IMR-90 (cell line): ENCODE data around the gene SYDE2. TPM values are rescaled to one million over a fixed set of nuclear protein-coding genes. Genes with fewer than 3 reads are reported as not detected.

ENCODE experiments used
- ATAC-seq: fragments of 200-7000 bp; cut with Tn5 transposase; 2 replicates; pipeline ENCODE4 v1.9.1; 2020; ENCODE audit warnings: low read depth, mild to moderate bottlenecking, moderate library complexity
- BruUV-seq: library from RNA; stranded (reverse); fragments of 400-500 nt; replicated peaks from 2 replicates; lab custom pipeline; 2021; lab: Mats Ljungman, UMichigan
- CTCF ChIA-PET: fragments of 300-600 bp; formaldehyde crosslinking; extraction: SDS; loops from one replicate; lab custom pipeline; 2021; ENCODE audit warnings: antibody characterized with exemption; lab: Yijun Ruan, JAX
- POLR2A ChIA-PET: fragments of 300-600 bp; sonication (Branson Sonifier 250); formaldehyde crosslinking; loops from one replicate; lab custom pipeline; 2022; ENCODE audit warnings: antibody characterized with exemption; ENCODE audit not compliant: unreplicated experiment; lab: Charles Lee
- DNase-seq: peaks from one replicate; pipeline ENCODE4 v3.0.0; 2013
- H2AFZ ChIP-seq: replicated peaks from 2 replicates; pipeline ENCODE3; 2013; ENCODE audit warnings: low read length, mild to moderate bottlenecking; ENCODE audit not compliant: poor library complexity
- H2AK5ac ChIP-seq: 2 replicates; pipeline ENCODE4 v1.6.1; 2013; ENCODE audit warnings: low read depth, low read length, inconsistent platforms
- H2AK9ac ChIP-seq: replicated peaks from 2 replicates; pipeline ENCODE3; 2013; ENCODE audit warnings: mild to moderate bottlenecking, low read depth, low read length, moderate library complexity; ENCODE audit not compliant: poor library complexity
- H2BK120ac ChIP-seq: 2 replicates; pipeline ENCODE4 v1.6.1; 2013; ENCODE audit warnings: low read depth, low read length, inconsistent platforms
- H2BK15ac ChIP-seq: 3 replicates; pipeline ENCODE4 v1.6.1; 2013; ENCODE audit warnings: low read depth, low read length, inconsistent platforms
- H2BK20ac ChIP-seq: 2 replicates; pipeline ENCODE4 v1.6.1; 2013; ENCODE audit warnings: low read depth, mild to moderate bottlenecking, inconsistent platforms, low read length, moderate library complexity
- H2BK5ac ChIP-seq: 2 replicates; pipeline ENCODE4 v1.6.1; 2013; ENCODE audit warnings: mild to moderate bottlenecking, low read depth, low read length, inconsistent platforms; ENCODE audit not compliant: poor library complexity, severe bottlenecking
- H3K14ac ChIP-seq: replicated peaks from 2 replicates; pipeline ENCODE4 v1.6.1; 2013; ENCODE audit warnings: low read depth, low read length, inconsistent platforms
- H3K18ac ChIP-seq: 2 replicates; pipeline ENCODE4 v1.6.1; 2013; ENCODE audit warnings: low read depth, low read length, control low read depth
- H3K23ac ChIP-seq: 2 replicates; pipeline ENCODE4 v1.6.1; 2013; ENCODE audit warnings: low read depth, low read length, inconsistent platforms
- H3K27ac ChIP-seq: 2 replicates; pipeline ENCODE4 v1.5.1; 2013; ENCODE audit warnings: mild to moderate bottlenecking, control low read depth, low read length; ENCODE audit not compliant: insufficient read depth
- H3K27me3 ChIP-seq: 2 replicates; pipeline ENCODE4 v1.6.1; 2013; ENCODE audit warnings: low read length; ENCODE audit not compliant: control insufficient read depth, insufficient read depth
- H3K36me3 ChIP-seq: 2 replicates; pipeline ENCODE4 v1.6.1; 2013; ENCODE audit warnings: low read length, mixed read lengths; ENCODE audit not compliant: control insufficient read depth, insufficient read depth
- H3K4ac ChIP-seq: 2 replicates; pipeline ENCODE4 v1.6.1; 2013; ENCODE audit warnings: low read depth, low read length, inconsistent platforms
- H3K4me1 ChIP-seq: 2 replicates; pipeline ENCODE4 v1.6.1; 2013; ENCODE audit warnings: low read length, mixed read lengths; ENCODE audit not compliant: control insufficient read depth, insufficient read depth
- H3K4me2 ChIP-seq: 2 replicates; pipeline ENCODE4 v1.6.1; 2013; ENCODE audit warnings: low read depth, mild to moderate bottlenecking, control low read depth, low read length, moderate library complexity
- H3K4me3 ChIP-seq: 2 replicates; pipeline ENCODE4 v1.5.1; 2013; ENCODE audit warnings: low read depth, mild to moderate bottlenecking, control low read depth, low read length, moderate library complexity; ENCODE audit not compliant: insufficient read depth
- H3K56ac ChIP-seq: 2 replicates; pipeline ENCODE4 v1.6.1; 2013; ENCODE audit warnings: low read length, inconsistent platforms; ENCODE audit not compliant: insufficient read depth; ENCODE audit errors: extremely low read depth
- H3K79me1 ChIP-seq, 2 experiments: 2 replicates each; pipeline ENCODE4 v1.6.1; 2013; ENCODE audit warnings: low read length in 2 of 2, inconsistent platforms in 1 of 2, low read depth in 1 of 2
- H3K9ac ChIP-seq: 2 replicates; pipeline ENCODE4 v1.6.1; 2013; ENCODE audit warnings: low read depth, low read length, control low read depth
- H3K9me1 ChIP-seq: 2 replicates; pipeline ENCODE4 v1.6.1; 2013; ENCODE audit warnings: low read length, inconsistent platforms; ENCODE audit not compliant: insufficient read depth
- H3K9me3 ChIP-seq: 2 replicates; pipeline ENCODE4 v1.6.1; 2013; ENCODE audit warnings: low read length; ENCODE audit not compliant: control insufficient read depth, insufficient read depth
- H4K20me1 ChIP-seq: 2 replicates; pipeline ENCODE4 v1.6.1; 2013; ENCODE audit warnings: low read length, inconsistent platforms; ENCODE audit not compliant: insufficient read depth
- H4K5ac ChIP-seq: 2 replicates; pipeline ENCODE4 v1.6.1; 2013; ENCODE audit warnings: mild to moderate bottlenecking, low read depth, low read length, control low read depth
- H4K8ac ChIP-seq, 2 experiments: 2 replicates each; pipeline ENCODE4 v1.6.1; 2013; ENCODE audit warnings: low read depth in 2 of 2, low read length in 2 of 2, control low read depth in 1 of 2, inconsistent platforms in 1 of 2
- H4K91ac ChIP-seq: 2 replicates; pipeline ENCODE4 v1.6.1; 2013; ENCODE audit warnings: low read depth, low read length, inconsistent platforms; ENCODE audit not compliant: insufficient read depth
- BHLHE40 ChIP-seq: fragments of 150-350 bp; IDR thresholded peaks from 2 replicates; pipeline ENCODE4 v1.6.1; 2016; ENCODE audit warnings: mild to moderate bottlenecking, low read depth, low read length
- CEBPB ChIP-seq: IDR thresholded peaks from 2 replicates; pipeline ENCODE4 v1.6.1; 2012; ENCODE audit warnings: low read depth, low read length, improper control_type of control experiment
- CHD1 ChIP-seq: IDR thresholded peaks from 2 replicates; pipeline ENCODE4 v1.6.1; 2012; ENCODE audit warnings: low read depth, low read length, improper control_type of control experiment
- CTCF ChIP-seq: conservative IDR thresholded peaks from 2 replicates; pipeline ENCODE4 v1.5.1; 2012; ENCODE audit warnings: mild to moderate bottlenecking, low read depth, low read length, improper control_type of control experiment
- ELK1 ChIP-seq: fragments of 150-350 bp; IDR thresholded peaks from 2 replicates; pipeline ENCODE4 v1.6.1; 2016; ENCODE audit warnings: low read depth, mild to moderate bottlenecking, low read length, moderate library complexity, borderline replicate concordance
- FOS ChIP-seq: fragments of 150-350 bp; IDR thresholded peaks from 2 replicates; pipeline ENCODE4 v1.6.1; 2016; ENCODE audit warnings: low read depth, low read length
- MAFK ChIP-seq: IDR thresholded peaks from 2 replicates; pipeline ENCODE4 v1.6.1; 2012; ENCODE audit warnings: low read depth, low read length, improper control_type of control experiment
- MAZ ChIP-seq: IDR thresholded peaks from 2 replicates; pipeline ENCODE4 v1.6.1; 2012; ENCODE audit warnings: low read depth, mild to moderate bottlenecking, low read length, improper control_type of control experiment, moderate library complexity, borderline replicate concordance
- MXI1 ChIP-seq: IDR thresholded peaks from 2 replicates; pipeline ENCODE4 v1.6.1; 2012; ENCODE audit warnings: low read depth, mild to moderate bottlenecking, low read length, moderate library complexity, borderline replicate concordance
- NFE2L2 ChIP-seq: fragments of 150-350 bp; IDR thresholded peaks from 2 replicates; pipeline ENCODE4 v1.6.1; 2016; ENCODE audit warnings: low read depth, mild to moderate bottlenecking, low read length
- POLR2A ChIP-seq: IDR thresholded peaks from 2 replicates; pipeline ENCODE4 v1.6.1; 2012; ENCODE audit warnings: mild to moderate bottlenecking, low read depth, low read length
- RAD21 ChIP-seq: IDR thresholded peaks from 2 replicates; pipeline ENCODE4 v1.6.1; 2012; ENCODE audit warnings: low read length, improper control_type of control experiment
- RCOR1 ChIP-seq: IDR thresholded peaks from 2 replicates; pipeline ENCODE4 v1.6.1; 2012; ENCODE audit warnings: mild to moderate bottlenecking, low read length, improper control_type of control experiment; ENCODE audit not compliant: insufficient replicate concordance
- RFX5 ChIP-seq: IDR thresholded peaks from 2 replicates; pipeline ENCODE4 v1.8.0; 2012; ENCODE audit warnings: low read depth, mild to moderate bottlenecking, low read length, moderate library complexity
- SMC3 ChIP-seq: fragments of 150-350 bp; IDR thresholded peaks from 2 replicates; pipeline ENCODE4 v1.6.1; 2016; ENCODE audit warnings: low read depth, mild to moderate bottlenecking, antibody characterized with exemption, low read length, moderate library complexity
- USF2 ChIP-seq: fragments of 150-350 bp; IDR thresholded peaks from 2 replicates; pipeline ENCODE4 v1.6.1; 2017; ENCODE audit warnings: mild to moderate bottlenecking, antibody characterized with exemption, low read length, low read depth
- WGBS, 2 experiments: methylation state at CpG; one replicate each; pipeline versions ENCODE4 v1.1.5 to v1.1.7; 2013; ENCODE audit warnings: missing lambda C conversion rate in 2 of 2; ENCODE audit not compliant: insufficient read length in 1 of 2; ENCODE audit errors: extremely low coverage in 2 of 2; 5-methylcytosine and 5-hydroxymethylcytosine counted together
- dilution Hi-C: fragments of 300-500 bp; cut with HindIII; formaldehyde crosslinking; loops from one replicate; pipeline ENCODE4 v1.14.3; 2018; ENCODE audit warnings: low sequenced_read_pairs; ENCODE audit not compliant: unreplicated experiment
- in situ Hi-C: fragments of 300-500 bp; cut with MboI; formaldehyde crosslinking; loops from 3 replicates; pipeline ENCODE4 v1.14.3; 2019; ENCODE audit warnings: low sequenced_read_pairs, inconsistent platforms, mixed read lengths
- intact Hi-C: fragments of 100-400 bp; cut with micrococcal nuclease; formaldehyde crosslinking; loops from 2 replicates; pipeline ENCODE4 v1.10.0; 2022
- polyA plus RNA-seq, 3 experiments: library from polyadenylated mRNA; depleted of rRNA; stranded (reverse); fragments of >200 nt; gene quantifications; 2 replicates each; pipeline ENCODE4 v1.2.3, GENCODE V29; 2012; ENCODE audit warnings: low replicate concordance in 1 of 3
- total RNA-seq: library from RNA; depleted of rRNA; stranded (reverse); fragments of >200 nt; gene quantifications from 2 replicates; pipeline ENCODE4 v1.2.3, GENCODE V29; 2012

Gene SYDE2
- total and polyA plus RNA-seq, 2 of the 4 experiments (the other 2 are of a cell fraction): 1.8 to 10.0 TPM

- Histone ChIP-seq H3K9me3 (no peaks in the 10 kb centered on the region), H2AFZ (no peak overlapping the region), H3K4me1 (peaks cover 10% of the 10 kb centered on the region), H3K56ac (no peak overlapping the region), H3K4ac (no peak overlapping the region), H2BK120ac (no peak overlapping the region), H4K91ac (no peak overlapping the region), H3K14ac (no peak overlapping the region), H3K18ac (no peak overlapping the region), H2BK5ac (no peak overlapping the region), H3K36me3 (no peaks in the 10 kb centered on the region), H3K4me3 (no peak overlapping the region), H3K9me1 (no peaks in the 10 kb centered on the region), H4K5ac (no peak overlapping the region), H2AK5ac (no peak overlapping the region), H4K8ac (no peak overlapping the region), H3K27ac (no peak overlapping the region), H3K23ac (no peak overlapping the region), H3K27me3 (peaks cover 2% of the 10 kb centered on the region; the same call in 1 of the 2 replicates), H2BK15ac (no peak overlapping the region), H2AK9ac (no peak overlapping the region), H4K20me1 (no peaks in the 10 kb centered on the region), H3K9ac (no peak overlapping the region), H2BK20ac (no peak overlapping the region), H3K4me2 (no peak overlapping the region), H3K79me1 (no peaks in the 10 kb centered on the region)
- DNase-seq (no peak), ATAC-seq (no peak)
- WGBS, 2 experiments: no CpG with 5 or more reads among the region's 1 CpG
- ChIA-PET POLR2A (no interaction called here), CTCF (no interaction called here)
- BruUV-seq: no TSS peak
- dilution Hi-C loops (no loop called here), in situ Hi-C loops (no loop called here), intact Hi-C loops (no loop called here)
- TF ChIP-seq MXI1: no peak
- TF ChIP-seq BHLHE40: no peak
- TF ChIP-seq ELK1: no peak
- no peak for TF ChIP-seq MAZ
- TF ChIP-seq USF2: no peak
- no peak for TF ChIP-seq RAD21
- TF ChIP-seq POLR2A: no peak
- TF ChIP-seq NFE2L2: no peak
- no peak for TF ChIP-seq RFX5
- no peak for TF ChIP-seq FOS
- TF ChIP-seq CTCF: no peak
- TF ChIP-seq SMC3: no peak
- TF ChIP-seq RCOR1: no peak
- no peak for TF ChIP-seq MAFK
- TF ChIP-seq CHD1: no peak
- no peak for TF ChIP-seq CEBPB
Measured at GRCh38 chr1:85237613-85238012, 36.8 kb upstream of the SYDE2 start.
